HCT116 (cell line): ENCODE results near the gene C1QBP. TPM values are rescaled to one million over a fixed set of nuclear protein-coding genes. Genes with fewer than 3 reads are reported as not detected.
A peak's percentile ranks its signal among the peaks of the same experiment; 100 is the strongest.

ENCODE experiments used
- ATAC-seq: fragments of 200-7000 bp; cut with Tn5 transposase; 2 replicates; pipeline ENCODE4 v1.9.1; 2020; ENCODE audit warnings: mild to moderate bottlenecking, moderate library complexity
- BruUV-seq: library from RNA; stranded (reverse); fragments of 400-500 nt; replicated peaks from 2 replicates; lab custom pipeline; 2021; lab: Mats Ljungman, UMichigan
- CTCF ChIA-PET: fragments of 300-600 bp; sonication (Branson Sonifier 250); formaldehyde crosslinking; loops from one replicate; lab custom pipeline; 2021; ENCODE audit warnings: antibody characterized with exemption; lab: Charles Lee
- POLR2A ChIA-PET: fragments of 300-600, 350-600 bp; sonication (Branson Sonifier 250); formaldehyde crosslinking; loops from one replicate; lab custom pipeline; 2021; ENCODE audit warnings: antibody characterized with exemption; lab: Charles Lee
- RAD21 ChIA-PET, 2 experiments: fragments of 300-600 bp; sonication (Branson Sonifier 250); formaldehyde crosslinking; loops; one replicate each; lab custom pipeline; 2023; ENCODE audit warnings: low total read pairs in 2 of 2; ENCODE audit not compliant: uncharacterized antibody in 2 of 2, unreplicated experiment in 2 of 2, low non-redundant PET in 1 of 2; lab: Charles Lee
- DNase-seq: peaks from one replicate; pipeline ENCODE4 v3.0.0-alpha.2; 2010; ENCODE audit warnings: low read depth, low spot score
- H2AFZ ChIP-seq: fragments of 200-600 bp; shearing (Covaris generic), sonication (generic); 2 replicates; pipeline ENCODE4 v1.6.1; 2017; ENCODE audit warnings: low read depth, mixed run types, mixed read lengths, antibody characterized with exemption, low read length; ENCODE audit not compliant: poor library complexity, severe bottlenecking
- H3K27ac ChIP-seq: 2 replicates; pipeline ENCODE4 v1.5.1; 2012; ENCODE audit warnings: low read depth, low read length
- H3K27me3 ChIP-seq: fragments of 200-600 bp; sonication (generic); 2 replicates; pipeline ENCODE4 v1.6.1; 2016; ENCODE audit warnings: mixed run types, low read length, mixed read lengths; ENCODE audit not compliant: insufficient read depth
- H3K36me3 ChIP-seq, 2 experiments: fragments of 200-500 bp in 1 of 2; fragments of 200-600 bp in 1 of 2; sonication (Bioruptor generic) in 1 of 2; sonication (generic) in 1 of 2; 2 replicates each; pipeline versions ENCODE4 v1.5.1 to v1.6.1; 2014 to 2016; ENCODE audit warnings: low read length in 2 of 2, inconsistent platforms in 1 of 2, mixed read lengths in 1 of 2, mixed run types in 1 of 2; ENCODE audit not compliant: insufficient read depth in 2 of 2, control insufficient read depth in 1 of 2
- H3K4me1 ChIP-seq, 2 experiments: fragments of 200-600 bp in 1 of 2; sonication (generic) in 1 of 2; 2 replicates each; pipeline versions ENCODE4 v1.5.1 to v1.6.1; 2012 to 2017; ENCODE audit warnings: low read length in 2 of 2, inconsistent platforms in 1 of 2, mild to moderate bottlenecking in 1 of 2, mixed read lengths in 1 of 2, mixed run types in 1 of 2, moderate library complexity in 1 of 2; ENCODE audit not compliant: insufficient read depth in 2 of 2, control insufficient read depth in 1 of 2
- H3K4me2 ChIP-seq: fragments of 200-600 bp; sonication (generic); 2 replicates; pipeline ENCODE4 v1.6.1; 2017; ENCODE audit warnings: mixed run types, low read length, mixed read lengths
- H3K4me3 ChIP-seq, 2 experiments: fragments of 200-600 bp in 1 of 2; sonication (generic) in 1 of 2; replicated peaks in 1 of 2; 2 replicates each; pipeline ENCODE4 v1.5.1; 2011 to 2016; ENCODE audit warnings: low read length in 2 of 2, control low read depth in 1 of 2, low read depth in 1 of 2, mild to moderate bottlenecking in 1 of 2, mixed read lengths in 1 of 2, mixed run types in 1 of 2
- H3K79me2 ChIP-seq: fragments of 200-600 bp; sonication (generic); 2 replicates; pipeline ENCODE4 v1.6.1; 2017; ENCODE audit warnings: mild to moderate bottlenecking, mixed run types, low read length, moderate library complexity, mixed read lengths; ENCODE audit not compliant: insufficient read depth
- H3K9ac ChIP-seq: fragments of 200-600 bp; sonication (generic); 2 replicates; pipeline ENCODE4 v1.6.1; 2016; ENCODE audit warnings: low read length, mixed read lengths
- H3K9me2 ChIP-seq: fragments of 200-600 bp; sonication (generic), shearing (Covaris generic); 2 replicates; pipeline ENCODE4 v1.6.1; 2017; ENCODE audit warnings: mixed run types, mild to moderate bottlenecking, moderate library complexity; ENCODE audit not compliant: insufficient read depth
- H3K9me3 ChIP-seq, 2 experiments: fragments of 200-500 bp in 1 of 2; fragments of 200-600 bp in 1 of 2; sonication (Bioruptor generic) in 1 of 2; sonication (generic) in 1 of 2; 2 replicates each; pipeline ENCODE4 v1.6.1; 2014 to 2017; ENCODE audit warnings: low read length in 2 of 2, mixed read lengths in 2 of 2, inconsistent platforms in 1 of 2, low read depth in 1 of 2, mild to moderate bottlenecking in 1 of 2, mixed run types in 1 of 2, moderate library complexity in 1 of 2; ENCODE audit not compliant: control insufficient read depth in 1 of 2, insufficient read depth in 1 of 2
- H4K20me1 ChIP-seq: fragments of 200-600 bp; sonication (generic), shearing (Covaris generic); 2 replicates; pipeline ENCODE4 v1.6.1; 2017; ENCODE audit warnings: mixed run types, mild to moderate bottlenecking, moderate library complexity; ENCODE audit not compliant: insufficient read depth
- EGR1 ChIP-seq: IDR thresholded peaks from 2 replicates; pipeline ENCODE4 v1.6.1; 2012; ENCODE audit warnings: low read depth
- EZH2phosphoT487 ChIP-seq: fragments of 200-600 bp; IDR thresholded peaks from 2 replicates; pipeline ENCODE4 v1.6.1; 2018; ENCODE audit warnings: antibody characterized with exemption, borderline replicate concordance
- MAX ChIP-seq: IDR thresholded peaks from 2 replicates; pipeline ENCODE4 v1.6.1; 2012
- POLR2A ChIP-seq: IDR thresholded peaks from 2 replicates; pipeline ENCODE4 v1.7.0; 2011; ENCODE audit warnings: borderline replicate concordance; ENCODE audit not compliant: insufficient read depth, insufficient read length; ENCODE audit errors: extremely low read depth
- POLR2AphosphoS5 ChIP-seq: IDR thresholded peaks from 2 replicates; pipeline ENCODE4 v1.6.1; 2011; ENCODE audit warnings: mild to moderate bottlenecking, low read depth, low read length, moderate library complexity
- SIN3A ChIP-seq: IDR thresholded peaks from 2 replicates; pipeline ENCODE4 v1.6.1; 2012; ENCODE audit warnings: low read depth
- SP1 ChIP-seq: IDR thresholded peaks from 2 replicates; pipeline ENCODE4 v1.6.1; 2012; ENCODE audit warnings: low read depth
- YY1 ChIP-seq: IDR thresholded peaks from 2 replicates; pipeline ENCODE4 v1.6.1; 2011; ENCODE audit warnings: low read length, low read depth, moderate library complexity, mild to moderate bottlenecking; ENCODE audit not compliant: insufficient replicate concordance; ENCODE audit errors: extremely low read depth
- ZFX ChIP-seq: fragments of 450-650 bp; IDR thresholded peaks from 2 replicates; pipeline ENCODE4 v1.6.1; 2017
- intact Hi-C: fragments of 100-400 bp; cut with micrococcal nuclease; formaldehyde crosslinking; loops from 2 replicates; pipeline ENCODE4 v1.10.0; 2022
- total RNA-seq: library from RNA; stranded (reverse); gene quantifications from one replicate; pipeline ENCODE4 v1.2.1, GENCODE V29; 2021; ENCODE audit not compliant: unreplicated experiment

The C1QBP gene
- total RNA-seq, 1 experiment from 2014 or later, result 524 TPM

- ChIA-PET RAD21 (no interaction called here), POLR2A (interaction anchor here (0.8 to 1.3 kb wide), 10 partner anchors 8 to 228 kb away, joined by 3 to 7 read pairs (median 4); partner anchors contain the start of genes C1QBP, DHX33 and ZNF594), CTCF (interaction anchor here (0.8 to 1.6 kb wide), 2 partner anchors 12 to 20 kb away, joined by 6 to 12 read pairs; partner anchors contain the start of gene C1QBP)
- peaks cover 86% of the 10 kb centered on the region for H3K79me2 ChIP-seq
- peaks cover 30 to 36% of the 10 kb centered on the region in 2 experiments; a peak in 3 of 4 replicates for H3K36me3 ChIP-seq
- peak within 1 kb of the TSS; percentile 96 for H3K4me2 ChIP-seq
- H4K20me1 ChIP-seq, result no peaks in the 10 kb centered on the region
- H3K9me2 ChIP-seq, result no peaks in the 10 kb centered on the region
- H3K27me3 ChIP-seq, result no peaks in the 10 kb centered on the region
- peak within 1 kb of the TSS; percentile 80 for H3K27ac ChIP-seq
- intact Hi-C loops, result no loop called here
- TF ChIP-seq ZFX (peak; percentile 57; the same call in 1 of the 2 replicates), YY1 (peak; percentile 94), SP1 (peak; percentile 92), EZH2phosphoT487 (no peak), SIN3A (peak; percentile 41; the same call in 1 of the 2 replicates), POLR2AphosphoS5 (peak; percentile 88), MAX (no peak), POLR2A (peak; percentile 77)
- no peaks in the 10 kb centered on the region for H3K9me3 ChIP-seq
- H3K9ac ChIP-seq, result peak within 1 kb of the TSS; percentile 98
- ATAC-seq (peak; percentile 95), DNase-seq (peak; percentile 95)
- no peak within 1 kb of the TSS for H2AFZ ChIP-seq
- peak within 1 kb of the TSS; percentile 85 to 98 for H3K4me3 ChIP-seq
- H3K4me1 ChIP-seq, result peaks cover 19 to 33% of the 10 kb centered on the region in 2 experiments
- no TSS peak for BruUV-seq
These were observed 19.5 kb downstream of the C1QBP start, which contains the start of gene NUP88 for GRCh38 chr17:5419356-5419958. TSS of gene NUP88 (minus strand) at chr17:5419662. CDS start at chr17:5419650, 12 bp downstream.

GRCh38 chr17:5418858-5419355, 20.0 kb downstream of the C1QBP start:
- Histone ChIP-seq H3K4me1 (peaks cover 24 to 38% of the 10 kb centered on the region in 2 experiments), H2AFZ (no peak overlapping the region), H3K27me3 (no peaks in the 10 kb centered on the region), H3K4me3 (peak overlapping the region; percentile 85 to 98), H3K79me2 (peaks cover 89% of the 10 kb centered on the region), H3K9ac (peak overlapping the region; percentile 98), H3K9me3 (no peaks in the 10 kb centered on the region), H3K4me2 (peak overlapping the region; percentile 96), H3K9me2 (no peaks in the 10 kb centered on the region), H3K36me3 (peaks cover 30 to 38% of the 10 kb centered on the region in 2 experiments; a peak in 3 of 4 replicates), H3K27ac (peak overlapping the region; percentile 80), H4K20me1 (no peaks in the 10 kb centered on the region)
- ChIA-PET CTCF (interaction anchor here (0.8 to 1.6 kb wide), 2 partner anchors 12 to 20 kb away, joined by 6 to 12 read pairs; partner anchors contain the start of gene C1QBP), RAD21 (no interaction called here), POLR2A (interaction anchor here (0.8 to 1.3 kb wide), 10 partner anchors 8 to 227 kb away, joined by 3 to 7 read pairs (median 4); partner anchors contain the start of genes C1QBP, DHX33 and ZNF594)
- ATAC-seq (peak; percentile 2), DNase-seq (no peak)
- intact Hi-C loops, result no loop called here
- TF ChIP-seq EGR1 (peak; percentile 87), MAX (no peak)
- BruUV-seq, result TSS peak; percentile 77
